Activated CD4-positive, alpha-beta memory T cell treated with anti-CD3 and anti-CD28 coated beads for 36 hours (primary cell): Measurements from ENCODE around the gene URB1. TPM values are rescaled to one million over a fixed set of nuclear protein-coding genes. Genes with fewer than 3 reads are reported as not detected.
"Not testable (repeated sequence)": the region's sequence is repeated elsewhere in the genome, so short reads cannot be mapped to it uniquely, and the experiment has no call there.

ENCODE experiments used
- CTCF ChIA-PET: fragments of 350-600 bp; sonication (Branson Sonifier 250); formaldehyde crosslinking; loops from one replicate; lab custom pipeline; 2021; ENCODE audit warnings: antibody characterized with exemption, inconsistent platforms; lab: Charles Lee
- POLR2A ChIA-PET: fragments of 350-600 bp; sonication (Branson Sonifier 250); formaldehyde crosslinking; loops from one replicate; lab custom pipeline; 2021; ENCODE audit warnings: antibody characterized with exemption; lab: Charles Lee
- DNase-seq: peaks from one replicate; pipeline ENCODE4 v3.0.0-alpha.2; 2020
- H3K27ac Mint-ChIP-seq: one replicate; pipeline ENCODE4 v1.8.0; 2021; ENCODE audit warnings: mixed read lengths
- H3K27me3 Mint-ChIP-seq: one replicate; pipeline ENCODE4 v1.8.0; 2021; ENCODE audit warnings: mixed read lengths
- H3K36me3 Mint-ChIP-seq: one replicate; pipeline ENCODE4 v1.8.0; 2021; ENCODE audit warnings: mixed read lengths
- H3K4me1 Mint-ChIP-seq: one replicate; pipeline ENCODE4 v1.8.0; 2021; ENCODE audit warnings: low read depth, mixed read lengths
- H3K4me3 Mint-ChIP-seq: one replicate; pipeline ENCODE4 v1.8.0; 2021; ENCODE audit warnings: mild to moderate bottlenecking, mixed read lengths
- H3K9me3 Mint-ChIP-seq: one replicate; pipeline ENCODE4 v1.8.0; 2021; ENCODE audit warnings: mixed read lengths
- intact Hi-C: fragments of 100-400 bp; cut with micrococcal nuclease; formaldehyde crosslinking; loops from one replicate; pipeline ENCODE4 v1.15.1; 2023
- total RNA-seq, 2 experiments: library from RNA; stranded (reverse); gene quantifications; one replicate each; pipeline ENCODE4 v1.2.3, GENCODE V29; 2021

Gene URB1
- total RNA-seq, 2 experiments from 2014 or later, result 21.5 to 23.4 TPM

GRCh38 chr21:32282992-32283391 is 109.8 kb downstream of the URB1 start:
- Mint-ChIP-seq H3K4me1 (peaks cover 7% of the 10 kb centered on the region), H3K4me3 (no peak overlapping the region), H3K27me3 (no peaks in the 10 kb centered on the region), H3K27ac (no peak overlapping the region), H3K9me3 (no peaks in the 10 kb centered on the region), H3K36me3 (peaks cover 5% of the 10 kb centered on the region)
- no peak for DNase-seq
- intact Hi-C loops, result no loop called here
- CTCF ChIA-PET, result no interaction called here
- POLR2A ChIA-PET, result no interaction called here

- CTCF ChIA-PET, result no interaction called here
- H3K4me3 Mint-ChIP-seq, result no peak overlapping the region
- H3K9me3 Mint-ChIP-seq, result no peaks in the 10 kb centered on the region
- peaks cover 11% of the 10 kb centered on the region for H3K4me1 Mint-ChIP-seq
- POLR2A ChIA-PET, result no interaction called here
- no peak for DNase-seq
- H3K36me3 Mint-ChIP-seq, result peaks cover 2% of the 10 kb centered on the region
- no peaks in the 10 kb centered on the region for H3K27me3 Mint-ChIP-seq
- H3K27ac Mint-ChIP-seq, result no peak overlapping the region
- intact Hi-C loops, result no loop called here
Observed at GRCh38 chr21:32281531-32281930, 111.3 kb downstream of the URB1 start.

GRCh38 chr21:32279377-32279680 is 113.5 kb downstream of the URB1 start:
- Mint-ChIP-seq H3K9me3 (no peaks in the 10 kb centered on the region), H3K36me3 (peaks cover 6% of the 10 kb centered on the region), H3K4me1 (peaks cover 11% of the 10 kb centered on the region), H3K4me3 (peak overlapping the region; percentile 99), H3K27me3 (no peaks in the 10 kb centered on the region), H3K27ac (peak overlapping the region; percentile 88)
- intact Hi-C loops, result loop anchor here (1.0 to 10.0 kb wide), 5 partner anchors 114 to 547 kb away; partner anchors contain the start of genes CFAP298, SCAF4 and URB1
- ChIA-PET CTCF (interaction anchor here (0.7 to 1.2 kb wide), 2 partner anchors 21 to 457 kb away, joined by 3 to 5 read pairs; no protein-coding TSS in a partner anchor), POLR2A (interaction anchor here (0.6 to 1.2 kb wide), 6 partner anchors 24 to 985 kb away, joined by 3 to 4 read pairs (median 4); no protein-coding TSS in a partner anchor)
- DNase-seq, result no peak

- H3K9me3 Mint-ChIP-seq, result no peaks in the 10 kb centered on the region
- peak; percentile 99 for DNase-seq
- peak within 1 kb of the TSS; percentile 99 for H3K4me3 Mint-ChIP-seq
- intact Hi-C loops, result loop anchor here (1.0 to 10.0 kb wide), 5 partner anchors 115 to 546 kb away; partner anchors contain the start of genes CFAP298, SCAF4 and URB1
- ChIA-PET CTCF (interaction anchor here (0.7 to 1.2 kb wide), 2 partner anchors 21 to 457 kb away, joined by 3 to 5 read pairs; no protein-coding TSS in a partner anchor), POLR2A (interaction anchor here (0.6 to 1.2 kb wide), 5 partner anchors 55 to 984 kb away, joined by 3 to 4 read pairs (median 4); no protein-coding TSS in a partner anchor)
- no peaks in the 10 kb centered on the region for H3K27me3 Mint-ChIP-seq
- peaks cover 8% of the 10 kb centered on the region for H3K36me3 Mint-ChIP-seq
- peak within 1 kb of the TSS; percentile 88 for H3K27ac Mint-ChIP-seq
- H3K4me1 Mint-ChIP-seq, result peaks cover 11% of the 10 kb centered on the region
Observed at GRCh38 chr21:32278518-32279376, 114.1 kb downstream of the URB1 start, which contains the start of gene MIS18A. Gene MIS18A, minus strand, starts transcription at chr21:32279049. Its CDS starts 35 bp downstream, at chr21:32279014.

- H3K27ac Mint-ChIP-seq, result peak overlapping the region; percentile 32
- POLR2A ChIA-PET, result interaction anchor here (1.2 kb wide), 1 partner anchor 55 kb away, joined by 3 read pairs; no protein-coding TSS in a partner anchor
- no peak for DNase-seq
- peak overlapping the region; percentile 99 for H3K4me3 Mint-ChIP-seq
- H3K9me3 Mint-ChIP-seq, result no peaks in the 10 kb centered on the region
- intact Hi-C loops, result loop anchor here (2.0 to 10.0 kb wide), 2 partner anchors 337 to 545 kb away; partner anchors contain the start of genes CFAP298 and SCAF4
- peaks cover 11% of the 10 kb centered on the region for H3K4me1 Mint-ChIP-seq
- H3K27me3 Mint-ChIP-seq, result no peaks in the 10 kb centered on the region
- CTCF ChIA-PET, result no interaction called here
- peaks cover 10% of the 10 kb centered on the region for H3K36me3 Mint-ChIP-seq
Observed at GRCh38 chr21:32278103-32278502, 114.7 kb downstream of the URB1 start.

- H3K4me1 Mint-ChIP-seq, result peaks cover 11% of the 10 kb centered on the region
- no peaks in the 10 kb centered on the region for H3K27me3 Mint-ChIP-seq
- no peak overlapping the region for H3K27ac Mint-ChIP-seq
- no peak overlapping the region for H3K4me3 Mint-ChIP-seq
- ChIA-PET POLR2A (no interaction called here), CTCF (interaction anchor here (1.4 kb wide), 1 partner anchor 20 kb away, joined by 3 read pairs; no protein-coding TSS in a partner anchor)
- intact Hi-C loops, result loop anchor here (10.0 kb wide), 1 partner anchor 338 kb away; the partner anchor contains the start of gene CFAP298
- no peaks in the 10 kb centered on the region for H3K9me3 Mint-ChIP-seq
- no peak for DNase-seq
- H3K36me3 Mint-ChIP-seq, result peaks cover 19% of the 10 kb centered on the region
Observed at GRCh38 chr21:32276671-32277070, 116.1 kb downstream of the URB1 start.

GRCh38 chr21:32270748-32271147 is 122.1 kb downstream of the URB1 start:
- no peak for DNase-seq
- Mint-ChIP-seq H3K9me3 (no peaks in the 10 kb centered on the region), H3K27me3 (no peaks in the 10 kb centered on the region), H3K4me3 (no peak overlapping the region), H3K27ac (no peak overlapping the region), H3K36me3 (peaks cover 45% of the 10 kb centered on the region), H3K4me1 (no peaks in the 10 kb centered on the region)
- intact Hi-C loops, result loop anchor here (10.0 kb wide), 1 partner anchor 344 kb away; the partner anchor contains the start of gene CFAP298
- CTCF ChIA-PET, result no interaction called here
- POLR2A ChIA-PET, result no interaction called here

GRCh38 chr21:32265321-32265720 is 127.5 kb downstream of the URB1 start:
- H3K4me3 Mint-ChIP-seq, result not testable (repeated sequence)

GRCh38 chr21:32261929-32262328 is 130.9 kb downstream of the URB1 start:
- no peak for DNase-seq
- no peaks in the 10 kb centered on the region for H3K4me1 Mint-ChIP-seq
- intact Hi-C loops, result no loop called here
- H3K4me3 Mint-ChIP-seq, result no peak overlapping the region
- ChIA-PET CTCF (no interaction called here), POLR2A (no interaction called here)
- peaks cover 12% of the 10 kb centered on the region for H3K36me3 Mint-ChIP-seq
- no peak overlapping the region for H3K27ac Mint-ChIP-seq
- no peaks in the 10 kb centered on the region for H3K9me3 Mint-ChIP-seq
- H3K27me3 Mint-ChIP-seq, result no peaks in the 10 kb centered on the region

More at GRCh38 chr21:32265321-32265720, 127.5 kb downstream of the URB1 start:
- CTCF ChIA-PET, intact Hi-C loops, H3K27me3 Mint-ChIP-seq, POLR2A ChIA-PET, H3K9me3 Mint-ChIP-seq, H3K4me1 Mint-ChIP-seq, DNase-seq, H3K27ac Mint-ChIP-seq: not testable (repeated sequence)
- H3K36me3 Mint-ChIP-seq, result peaks cover 22% of the 10 kb centered on the region

Other genes with a start within 250 kb of the URB1 start
- 10 to 100 TPM; 34.2 to 36.1 TPM for gene MIS18A, start 114.0 kb downstream of the URB1 start, total RNA-seq
- gene MRAP, start 94.2 kb downstream of the URB1 start, total RNA-seq, result not detected
- 1 to 10 TPM; 9.3 to 9.6 TPM for gene EVA1C, start 19.7 kb upstream of the URB1 start, total RNA-seq
- gene TCP10L, start 192.5 kb upstream of the URB1 start, total RNA-seq, result under 1 TPM; 0.50 to 0.65 TPM
- 10 to 100 TPM; 39.4 to 41.8 TPM for gene CFAP298, start 219.4 kb upstream of the URB1 start, total RNA-seq